Esophagus muscularis mucosa (tissue), 3 donors: Measurements from ENCODE around the gene MCOLN2.

Experiments used
- POLR2A ChIP-seq: fragments of 450-650 bp; IDR thresholded peaks from one replicate; pipeline ENCODE4 v1.6.1; 2017; ENCODE audit warnings: antibody characterized with exemption, moderate library complexity, mild to moderate bottlenecking, low read depth
- TF ChIP-seq, protein P1 (sequence below), 3 experiments: fragments of 200-600 bp in 2 of 3; fragments of 450-650 bp in 1 of 3; sonication (generic) in 2 of 3; IDR thresholded peaks; one replicate each; pipeline ENCODE4 v1.5.1; 2017 to 2019; ENCODE audit warnings: antibody characterized with exemption in 3 of 3, mild to moderate bottlenecking in 2 of 3, moderate library complexity in 1 of 3

DNA sequence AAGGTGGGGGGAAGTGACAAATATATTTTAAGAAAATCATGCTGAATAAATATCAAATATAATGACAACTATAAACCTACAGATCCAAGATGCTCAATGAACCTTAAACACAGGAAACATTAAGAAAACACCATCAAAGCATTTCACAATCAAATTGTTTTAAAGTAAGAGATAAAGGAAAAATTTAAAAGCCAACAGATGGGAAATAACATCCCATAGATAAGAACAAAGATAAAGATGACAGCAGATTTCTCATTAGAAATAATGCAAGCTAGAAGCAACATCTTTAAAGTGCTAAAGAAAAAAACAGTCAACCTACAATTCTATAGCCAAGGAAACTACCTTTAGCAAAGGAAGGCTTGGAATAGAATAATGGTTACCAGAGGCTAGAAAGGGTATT, 33.6 kb upstream of the MCOLN2 start:
- TF ChIP-seq POLR2A = no peak
- TF ChIP-seq, protein P1, sequence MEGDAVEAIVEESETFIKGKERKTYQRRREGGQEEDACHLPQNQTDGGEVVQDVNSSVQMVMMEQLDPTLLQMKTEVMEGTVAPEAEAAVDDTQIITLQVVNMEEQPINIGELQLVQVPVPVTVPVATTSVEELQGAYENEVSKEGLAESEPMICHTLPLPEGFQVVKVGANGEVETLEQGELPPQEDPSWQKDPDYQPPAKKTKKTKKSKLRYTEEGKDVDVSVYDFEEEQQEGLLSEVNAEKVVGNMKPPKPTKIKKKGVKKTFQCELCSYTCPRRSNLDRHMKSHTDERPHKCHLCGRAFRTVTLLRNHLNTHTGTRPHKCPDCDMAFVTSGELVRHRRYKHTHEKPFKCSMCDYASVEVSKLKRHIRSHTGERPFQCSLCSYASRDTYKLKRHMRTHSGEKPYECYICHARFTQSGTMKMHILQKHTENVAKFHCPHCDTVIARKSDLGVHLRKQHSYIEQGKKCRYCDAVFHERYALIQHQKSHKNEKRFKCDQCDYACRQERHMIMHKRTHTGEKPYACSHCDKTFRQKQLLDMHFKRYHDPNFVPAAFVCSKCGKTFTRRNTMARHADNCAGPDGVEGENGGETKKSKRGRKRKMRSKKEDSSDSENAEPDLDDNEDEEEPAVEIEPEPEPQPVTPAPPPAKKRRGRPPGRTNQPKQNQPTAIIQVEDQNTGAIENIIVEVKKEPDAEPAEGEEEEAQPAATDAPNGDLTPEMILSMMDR (IDR thresholded peaks at IDR 0.05) = no peak
